Measurements from ENCODE around the gene NLRX1. TPM values are rescaled to one million over a fixed set of nuclear protein-coding genes. Genes with fewer than 3 reads are reported as not detected.
"Not testable (repeated sequence)": the region's sequence is repeated elsewhere in the genome, so short reads cannot be mapped to it uniquely, and the experiment has no call there.

Gene NLRX1
- total RNA-seq, 2 donors from 2014 or later, result 21.8 to 29.6 TPM

GRCh38 chr11:119126675-119127268 is 41.8 kb upstream of the NLRX1 start:
- H3K27ac ChIP-seq (ENCODE audit: low read depth, low read length), result no peak overlapping the region
- H3K4me3 Mint-ChIP-seq, result no peak overlapping the region
- H3K4me3 ChIP-seq (ENCODE audit: low read length), result no peak overlapping the region
- 88 to 90% methylated on average over 2 to 4 of the region's 5 CpGs for WGBS, 2 experiments (ENCODE audit: insufficient coverage in 1 of 2, insufficient read length in 1 of 2)
- H3K36me3 ChIP-seq (ENCODE audit: control insufficient read depth, insufficient read depth, low read length), result peaks cover 54% of the 10 kb centered on the region
- TF ChIP-seq CTCF (conservative IDR thresholded peaks at IDR 0.05), result no peak
- no peaks in the 10 kb centered on the region for H3K27me3 Mint-ChIP-seq (ENCODE audit: insufficient read depth)
- peaks cover 8% of the 10 kb centered on the region for H3K4me1 Mint-ChIP-seq
- H3K9ac ChIP-seq (ENCODE audit: extremely low read depth, low read length, poor library complexity, severe bottlenecking), result no peak overlapping the region
- DNase-seq, result no peak
- H3K36me3 Mint-ChIP-seq (ENCODE audit: low read depth), result peaks cover 51% of the 10 kb centered on the region
- H3K4me1 ChIP-seq (ENCODE audit: control insufficient read depth, insufficient read depth, low read length), result no peaks in the 10 kb centered on the region
- no peaks in the 10 kb centered on the region for H3K9me3 ChIP-seq (ENCODE audit: control insufficient read depth, low read length)
- H3K27me3 ChIP-seq (ENCODE audit: control insufficient read depth, insufficient read depth, low read length, poor library complexity, severe bottlenecking), result no peaks in the 10 kb centered on the region
- H3K27ac Mint-ChIP-seq, result no peak overlapping the region
- no peaks in the 10 kb centered on the region for H3K9me3 Mint-ChIP-seq

- H3K27me3 ChIP-seq (ENCODE audit: control insufficient read depth, insufficient read depth, low read length, poor library complexity, severe bottlenecking), result no peaks in the 10 kb centered on the region
- DNase-seq, result no peak
- H3K36me3 Mint-ChIP-seq (ENCODE audit: low read depth), result peaks cover 71% of the 10 kb centered on the region
- H3K27ac Mint-ChIP-seq, result no peak overlapping the region
- H3K36me3 ChIP-seq (ENCODE audit: control insufficient read depth, insufficient read depth, low read length), result peaks cover 65% of the 10 kb centered on the region
- no peaks in the 10 kb centered on the region for H3K9me3 ChIP-seq (ENCODE audit: control insufficient read depth, low read length)
- no peaks in the 10 kb centered on the region for H3K4me1 ChIP-seq (ENCODE audit: control insufficient read depth, insufficient read depth, low read length)
- no peak for TF ChIP-seq CTCF (conservative IDR thresholded peaks at IDR 0.05)
- no peak overlapping the region for H3K4me3 Mint-ChIP-seq
- no peak overlapping the region for H3K9ac ChIP-seq (ENCODE audit: extremely low read depth, low read length, poor library complexity, severe bottlenecking)
- WGBS, 2 experiments (ENCODE audit: insufficient coverage in 1 of 2, insufficient read length in 1 of 2), result 88 to 91% methylated on average over 1 to 3 of the region's 3 CpGs
- no peaks in the 10 kb centered on the region for H3K27me3 Mint-ChIP-seq (ENCODE audit: insufficient read depth)
- no peak overlapping the region for H3K4me3 ChIP-seq (ENCODE audit: low read length)
- no peaks in the 10 kb centered on the region for H3K4me1 Mint-ChIP-seq
- no peak overlapping the region for H3K27ac ChIP-seq (ENCODE audit: low read depth, low read length)
- H3K9me3 Mint-ChIP-seq, result no peaks in the 10 kb centered on the region
Measured at GRCh38 chr11:119130662-119131061, 37.9 kb upstream of the NLRX1 start.

- peaks cover 7% of the 10 kb centered on the region for H3K27me3 Mint-ChIP-seq (ENCODE audit: insufficient read depth)
- H3K27ac ChIP-seq (ENCODE audit: low read depth, low read length), result no peak overlapping the region
- H3K4me3 Mint-ChIP-seq, result no peak overlapping the region
- peak; percentile 77 for DNase-seq
- H3K9ac ChIP-seq (ENCODE audit: extremely low read depth, low read length, poor library complexity, severe bottlenecking), result no peak overlapping the region
- no peaks in the 10 kb centered on the region for H3K9me3 ChIP-seq (ENCODE audit: control insufficient read depth, low read length)
- no peaks in the 10 kb centered on the region for H3K9me3 Mint-ChIP-seq
- TF ChIP-seq CTCF (conservative IDR thresholded peaks at IDR 0.05), result peak; percentile 77
- H3K4me1 ChIP-seq (ENCODE audit: control insufficient read depth, insufficient read depth, low read length), result no peaks in the 10 kb centered on the region
- H3K27ac Mint-ChIP-seq, result no peak overlapping the region
- peaks cover 53% of the 10 kb centered on the region for H3K36me3 Mint-ChIP-seq (ENCODE audit: low read depth)
- H3K4me1 Mint-ChIP-seq, result no peaks in the 10 kb centered on the region
- 80 to 100% methylated on average over 1 to 4 of the region's 4 CpGs for WGBS, 2 experiments (ENCODE audit: insufficient coverage in 1 of 2, insufficient read length in 1 of 2)
- H3K36me3 ChIP-seq (ENCODE audit: control insufficient read depth, insufficient read depth, low read length), result peaks cover 51% of the 10 kb centered on the region
- H3K4me3 ChIP-seq (ENCODE audit: low read length), result no peak overlapping the region
- H3K27me3 ChIP-seq (ENCODE audit: control insufficient read depth, insufficient read depth, low read length, poor library complexity, severe bottlenecking), result no peaks in the 10 kb centered on the region
Measured at GRCh38 chr11:119134389-119134978, 34.0 kb upstream of the NLRX1 start.

- not testable (repeated sequence) for H3K27me3 ChIP-seq (ENCODE audit: control insufficient read depth, insufficient read depth, low read length, poor library complexity, severe bottlenecking); H3K36me3 ChIP-seq (ENCODE audit: control insufficient read depth, insufficient read depth, low read length); H3K9ac ChIP-seq (ENCODE audit: extremely low read depth, low read length, poor library complexity, severe bottlenecking); DNase-seq; H3K9me3 ChIP-seq (ENCODE audit: control insufficient read depth, low read length); H3K4me1 ChIP-seq (ENCODE audit: control insufficient read depth, insufficient read depth, low read length); H3K4me1 Mint-ChIP-seq; H3K27me3 Mint-ChIP-seq (ENCODE audit: insufficient read depth); H3K27ac Mint-ChIP-seq; H3K4me3 Mint-ChIP-seq; H3K36me3 Mint-ChIP-seq (ENCODE audit: low read depth); H3K9me3 Mint-ChIP-seq; H3K4me3 ChIP-seq (ENCODE audit: low read length); H3K27ac ChIP-seq (ENCODE audit: low read depth, low read length)
- WGBS, 2 experiments (ENCODE audit: insufficient coverage in 1 of 2, insufficient read length in 1 of 2), result 88 to 89% methylated on average over 9 to 10 of the region's 10 CpGs
Measured at GRCh38 chr11:119139276-119139675, 29.2 kb upstream of the NLRX1 start.

Data from endodermal cell (in vitro differentiated cells).